Stromal cell of bone marrow (primary cell): ENCODE measurements around the gene TCEANC.
A peak's percentile ranks its signal among the peaks of the same experiment; 100 is the strongest.
"Not testable (repeated sequence)": the region's sequence is repeated elsewhere in the genome, so short reads cannot be mapped to it uniquely, and the experiment has no call there.

Source experiments
- DNase-seq: peaks from one replicate; pipeline ENCODE4 v3.0.0-alpha.2; 2012; ENCODE audit warnings: low read depth

TCEANC gene

GRCh38 chrX:13655674-13656073 lies 2.7 kb downstream of the TCEANC start:
- no peak for DNase-seq

GRCh38 chrX:13658602-13659001 lies 5.7 kb downstream of the TCEANC start:
- no peak for DNase-seq

- no peak for DNase-seq
Measured at GRCh38 chrX:13659063-13659462, 6.1 kb downstream of the TCEANC start.

- DNase-seq = no peak
Measured at GRCh38 chrX:13661735-13662288, 8.9 kb downstream of the TCEANC start.

GRCh38 chrX:13662355-13662791 lies 9.4 kb downstream of the TCEANC start:
- no peak for DNase-seq

GRCh38 chrX:13664020-13664419 lies 11.1 kb downstream of the TCEANC start:
- no peak for DNase-seq

GRCh38 chrX:13666836-13667235 lies 13.9 kb downstream of the TCEANC start:
- DNase-seq = no peak

GRCh38 chrX:13667919-13668318 lies 15.0 kb downstream of the TCEANC start:
- DNase-seq = no peak

- peak; percentile 89 for DNase-seq
Measured at GRCh38 chrX:13669246-13669737, 16.4 kb downstream of the TCEANC start.

GRCh38 chrX:13669755-13670154 lies 16.8 kb downstream of the TCEANC start:
- not testable (repeated sequence) for DNase-seq

GRCh38 chrX:13670197-13670596 lies 17.3 kb downstream of the TCEANC start:
- DNase-seq = no peak

GRCh38 chrX:13673016-13673415 lies 20.1 kb downstream of the TCEANC start:
- DNase-seq = no peak

- DNase-seq = no peak
Measured at GRCh38 chrX:13676885-13677284, 23.9 kb downstream of the TCEANC start.

- DNase-seq = not testable (repeated sequence)
Measured at GRCh38 chrX:13679700-13680099, 26.8 kb downstream of the TCEANC start.

GRCh38 chrX:13681595-13681994 lies 28.7 kb downstream of the TCEANC start:
- DNase-seq = no peak

- no peak for DNase-seq
Measured at GRCh38 chrX:13684361-13684760, 31.4 kb downstream of the TCEANC start.

- no peak for DNase-seq
Measured at GRCh38 chrX:13685126-13685763, 32.3 kb downstream of the TCEANC start.

GRCh38 chrX:13687203-13687602 lies 34.3 kb downstream of the TCEANC start:
- DNase-seq = no peak

GRCh38 chrX:13688384-13688957 lies 35.5 kb downstream of the TCEANC start:
- DNase-seq = no peak

- DNase-seq = peak; percentile 58
Measured at GRCh38 chrX:13688958-13689740, 36.2 kb downstream of the TCEANC start, which contains the start of gene RAB9A. Gene RAB9A, plus strand, starts transcription at chrX:13689128. Its CDS starts 19,619 bp downstream, at chrX:13708747.

- DNase-seq = peak; percentile 19
Measured at GRCh38 chrX:13689741-13690211, 36.8 kb downstream of the TCEANC start.

GRCh38 chrX:13690836-13691235 lies 37.9 kb downstream of the TCEANC start:
- no peak for DNase-seq
